ENCODE measurements around the gene LRRTM4. TPM values are rescaled to one million over a fixed set of nuclear protein-coding genes. Genes with fewer than 3 reads are reported as not detected.

The LRRTM4 gene
- polyA plus RNA-seq, 1 donor (not counting 4 experiments of a cell fraction or from before 2014, with no cell fraction given) = not detected

GRCh38 chr2:76731157-76731556 lies 791.0 kb downstream of the LRRTM4 start:
- FAIRE-seq (no peak), DNase-seq (ENCODE audit: low read depth, low spot score) (no peak)
- Histone ChIP-seq H4K20me1 (ENCODE audit: control insufficient read depth, extremely low read depth, insufficient read depth, low read length) (no peaks in the 10 kb centered on the region), H3K27me3 (ENCODE audit: control insufficient read depth, extremely low read depth, insufficient read depth, low read length) (no peaks in the 10 kb centered on the region), H3K9ac (ENCODE audit: control insufficient read depth, extremely low read depth, insufficient read depth, low read length) (no peak overlapping the region), H3K4me1 (ENCODE audit: control insufficient read depth, extremely low read depth, insufficient read depth, low read length) (no peaks in the 10 kb centered on the region), H3K79me2 (ENCODE audit: control insufficient read depth, insufficient read depth, low read length) (no peaks in the 10 kb centered on the region), H3K36me3 (ENCODE audit: control insufficient read depth in 2 of 2, extremely low read depth in 1 of 2, insufficient read depth in 2 of 2, low read length in 2 of 2) (no peaks in the 10 kb centered on the region), H3K27ac (ENCODE audit: control insufficient read depth, insufficient read depth, low read length) (no peak overlapping the region), H3K4me2 (ENCODE audit: control insufficient read depth, extremely low read depth, insufficient read depth, low read depth, low read length) (no peak overlapping the region), H3K9me1 (ENCODE audit: control insufficient read depth, extremely low read depth, insufficient read depth, low read length) (no peaks in the 10 kb centered on the region), H2AFZ (ENCODE audit: control insufficient read depth, low read length) (no peak overlapping the region), H3K4me3 (ENCODE audit: control insufficient read depth in 2 of 3, extremely low read depth in 1 of 3, insufficient read depth in 2 of 3, low read depth in 1 of 3, low read length in 3 of 3) (no peak overlapping the region), H3K9me3 (ENCODE audit: control insufficient read depth, low read depth, low read length) (peaks cover 2% of the 10 kb centered on the region)
- dilution Hi-C loops (cut with MboI; ENCODE audit: extremely low pct_ligation_motif_present, low sequenced_read_pairs) = no loop called here
- TF ChIP-seq CTCF (optimal IDR thresholded peaks at IDR 0.05 in 1 of 3, IDR thresholded peaks at IDR 0.05 in 1 of 3, conservative IDR thresholded peaks at IDR 0.05 in 1 of 3; ENCODE audit: extremely low read depth in 1 of 3, insufficient read depth in 2 of 3, low read length in 3 of 3) = no peak
- no peak for TF ChIP-seq EZH2 (IDR thresholded peaks at IDR 0.05; ENCODE audit: low read length)

- H2AFZ ChIP-seq (ENCODE audit: control insufficient read depth, low read length) = no peak overlapping the region
- H3K4me1 ChIP-seq (ENCODE audit: control insufficient read depth, extremely low read depth, insufficient read depth, low read length) = no peaks in the 10 kb centered on the region
- DNase-seq (ENCODE audit: low read depth, low spot score) (no peak), FAIRE-seq (no peak)
- H3K27me3 ChIP-seq (ENCODE audit: control insufficient read depth, extremely low read depth, insufficient read depth, low read length) = no peaks in the 10 kb centered on the region
- no peak for TF ChIP-seq CTCF (optimal IDR thresholded peaks at IDR 0.05 in 1 of 3, IDR thresholded peaks at IDR 0.05 in 1 of 3, conservative IDR thresholded peaks at IDR 0.05 in 1 of 3; ENCODE audit: extremely low read depth in 1 of 3, insufficient read depth in 2 of 3, low read length in 3 of 3)
- no peak for TF ChIP-seq EZH2 (IDR thresholded peaks at IDR 0.05; ENCODE audit: low read length)
- H3K9me1 ChIP-seq (ENCODE audit: control insufficient read depth, extremely low read depth, insufficient read depth, low read length) = no peaks in the 10 kb centered on the region
- H4K20me1 ChIP-seq (ENCODE audit: control insufficient read depth, extremely low read depth, insufficient read depth, low read length) = no peaks in the 10 kb centered on the region
- H3K27ac ChIP-seq (ENCODE audit: control insufficient read depth, insufficient read depth, low read length) = no peak overlapping the region
- no peaks in the 10 kb centered on the region for H3K36me3 ChIP-seq (ENCODE audit: control insufficient read depth in 2 of 2, extremely low read depth in 1 of 2, insufficient read depth in 2 of 2, low read length in 2 of 2)
- peaks cover 2% of the 10 kb centered on the region for H3K9me3 ChIP-seq (ENCODE audit: control insufficient read depth, low read depth, low read length)
- no peak overlapping the region for H3K4me2 ChIP-seq (ENCODE audit: control insufficient read depth, extremely low read depth, insufficient read depth, low read depth, low read length)
- H3K9ac ChIP-seq (ENCODE audit: control insufficient read depth, extremely low read depth, insufficient read depth, low read length) = no peak overlapping the region
- H3K4me3 ChIP-seq (ENCODE audit: control insufficient read depth in 2 of 3, extremely low read depth in 1 of 3, insufficient read depth in 2 of 3, low read depth in 1 of 3, low read length in 3 of 3) = no peak overlapping the region
- no peaks in the 10 kb centered on the region for H3K79me2 ChIP-seq (ENCODE audit: control insufficient read depth, insufficient read depth, low read length)
- dilution Hi-C loops (cut with MboI; ENCODE audit: extremely low pct_ligation_motif_present, low sequenced_read_pairs) = no loop called here
Measured at GRCh38 chr2:76730021-76730420, 792.2 kb downstream of the LRRTM4 start.
